Mammary epithelial cell (primary cell): ENCODE data around the gene HAPLN2.

ENCODE experiments used
- CTCF ChIP-seq, 2 donors: IDR thresholded peaks in 1 of 2; conservative IDR thresholded peaks in 1 of 2; 2 replicates each; pipeline ENCODE4 v1.5.1; 2011 to 2012; ENCODE audit warnings: inconsistent platforms in 2 of 2, low read length in 2 of 2, mild to moderate bottlenecking in 2 of 2, control low read depth in 1 of 2, low read depth in 1 of 2; ENCODE audit not compliant: insufficient read depth in 1 of 2; ENCODE audit errors: extremely low read depth in 1 of 2
- EZH2 ChIP-seq: IDR thresholded peaks from 2 replicates; pipeline ENCODE4 v1.6.1; 2012; ENCODE audit warnings: low read length, inconsistent platforms, borderline replicate concordance

- TF ChIP-seq CTCF (conservative IDR thresholded peaks at IDR 0.05 in 1 of 2, IDR thresholded peaks at IDR 0.05 in 1 of 2; ENCODE audit: extremely low read depth in 1 of 2, insufficient read depth in 1 of 2, low read depth in 1 of 2, low read length in 2 of 2) (no peak), EZH2 (no peak)
These were observed 33.8 kb downstream of the HAPLN2 start for GRCh38 chr1:156652992-156653355.
